Cardiac muscle cell (in vitro differentiated cells and primary cell): Measurements from ENCODE around the gene CPT1A. TPM values are rescaled to one million over a fixed set of nuclear protein-coding genes. Genes with fewer than 3 reads are reported as not detected.

Experiments used
- DNase-seq, 2 donors: peaks; one replicate each; pipeline versions ENCODE4 v3.0.0 to v3.0.0-alpha.2; 2010 to 2017; ENCODE audit warnings: low read depth in 1 of 2, low spot score in 1 of 2
- H3K27ac ChIP-seq: fragments of 200-600 bp; sonication (generic); 2 replicates; pipeline ENCODE4 v1.5.1; 2016
- H3K27me3 ChIP-seq: fragments of 200-600 bp; sonication (generic); 2 replicates; pipeline ENCODE4 v1.6.0; 2016; ENCODE audit warnings: control low read depth
- H3K36me3 ChIP-seq: fragments of 200-600 bp; sonication (generic); 2 replicates; pipeline ENCODE4 v1.5.1; 2016; ENCODE audit warnings: control low read depth
- H3K4me1 ChIP-seq: fragments of 200-600 bp; sonication (generic); 2 replicates; pipeline ENCODE4 v1.8.1; 2017; ENCODE audit warnings: low read depth, mild to moderate bottlenecking, mixed run types
- H3K4me3 ChIP-seq: fragments of 200-600 bp; sonication (generic); 2 replicates; pipeline ENCODE4 v1.5.1; 2016; ENCODE audit warnings: mild to moderate bottlenecking
- H3K9me3 ChIP-seq: fragments of 200-600 bp; sonication (generic); 2 replicates; pipeline ENCODE4 v1.5.1; 2017; ENCODE audit warnings: low read depth, mild to moderate bottlenecking, control low read depth
- CTCF ChIP-seq: IDR thresholded peaks from 2 replicates; pipeline ENCODE4 v1.5.1; 2012; ENCODE audit warnings: low read depth, mild to moderate bottlenecking, low read length
- polyA plus RNA-seq: library from polyadenylated mRNA; unstranded; fragments of >200 nt; fragmentation: Nextera tagmentation; extraction: Ambion mirVana; gene quantifications from 2 replicates; pipeline ENCODE4 v1.2.1, GENCODE V29; 2016
- total RNA-seq: library from RNA; depleted of rRNA; stranded (reverse); fragments of >200 nt; gene quantifications from 2 replicates; pipeline ENCODE4 v1.2.3, GENCODE V29; 2016

Gene CPT1A
- total and polyA plus RNA-seq, 2 experiments from 2014 or later: 2.1 to 7.4 TPM

GRCh38 chr11:68743539-68743938 lies 98.2 kb downstream of the CPT1A start:
- no peak for DNase-seq
- Histone ChIP-seq H3K4me1 (no peaks in the 10 kb centered on the region), H3K27ac (no peak overlapping the region), H3K9me3 (no peaks in the 10 kb centered on the region), H3K27me3 (no peaks in the 10 kb centered on the region), H3K36me3 (no peaks in the 10 kb centered on the region), H3K4me3 (no peak overlapping the region)
- no peak for TF ChIP-seq CTCF

- no peak for DNase-seq
- Histone ChIP-seq H3K4me1 (no peaks in the 10 kb centered on the region), H3K4me3 (no peak overlapping the region), H3K27ac (no peak overlapping the region), H3K9me3 (no peaks in the 10 kb centered on the region), H3K27me3 (no peaks in the 10 kb centered on the region), H3K36me3 (no peaks in the 10 kb centered on the region)
- no peak for TF ChIP-seq CTCF
Observed at GRCh38 chr11:68741463-68741862, 100.3 kb downstream of the CPT1A start.

DNA sequence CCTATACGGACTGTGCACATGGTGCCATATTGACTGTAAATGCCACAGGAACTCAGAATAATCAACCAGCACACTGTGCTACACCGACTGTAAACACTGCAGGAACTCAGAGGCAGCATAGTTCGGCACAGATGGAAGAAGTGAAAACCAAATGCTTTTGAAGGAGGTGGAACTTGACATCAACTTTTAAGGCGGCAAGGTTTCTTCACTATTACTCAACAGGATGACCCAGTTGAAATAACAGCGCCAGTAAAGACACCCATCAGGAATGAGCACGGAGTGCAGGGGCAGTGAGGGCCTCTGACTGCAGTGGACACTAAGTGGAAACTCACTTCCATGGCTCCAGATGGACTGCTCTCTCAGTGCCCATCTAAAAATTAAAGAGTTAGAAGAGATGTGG lies 106.1 kb downstream of the CPT1A start:
- no peaks in the 10 kb centered on the region for H3K36me3 ChIP-seq
- H3K27me3 ChIP-seq: no peaks in the 10 kb centered on the region
- no peaks in the 10 kb centered on the region for H3K9me3 ChIP-seq
- TF ChIP-seq CTCF: no peak
- no peaks in the 10 kb centered on the region for H3K4me1 ChIP-seq
- no peak for DNase-seq
- H3K27ac ChIP-seq: no peak overlapping the region
- H3K4me3 ChIP-seq: no peak overlapping the region

DNA sequence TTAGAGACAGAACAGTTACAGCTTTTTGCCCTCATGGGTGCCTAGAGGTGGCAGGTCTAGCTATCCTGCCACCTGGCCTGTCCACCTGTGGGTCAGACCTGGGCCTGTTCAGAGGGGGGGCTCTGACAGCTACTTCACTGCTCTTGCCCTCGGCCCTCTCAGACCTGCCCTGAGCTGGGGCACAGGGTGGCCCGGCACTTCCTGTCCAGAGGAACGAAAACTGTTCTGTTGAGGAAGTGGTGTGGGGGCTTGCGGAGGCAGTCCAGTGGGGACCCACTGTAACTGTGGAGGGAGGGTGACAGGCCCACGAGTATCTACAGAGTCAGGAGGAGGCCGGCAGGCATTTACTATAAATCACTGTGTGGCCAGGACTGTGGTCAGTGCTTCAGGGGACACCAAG lies 106.6 kb downstream of the CPT1A start:
- DNase-seq: no peak
- H3K9me3 ChIP-seq: no peaks in the 10 kb centered on the region

DNA sequence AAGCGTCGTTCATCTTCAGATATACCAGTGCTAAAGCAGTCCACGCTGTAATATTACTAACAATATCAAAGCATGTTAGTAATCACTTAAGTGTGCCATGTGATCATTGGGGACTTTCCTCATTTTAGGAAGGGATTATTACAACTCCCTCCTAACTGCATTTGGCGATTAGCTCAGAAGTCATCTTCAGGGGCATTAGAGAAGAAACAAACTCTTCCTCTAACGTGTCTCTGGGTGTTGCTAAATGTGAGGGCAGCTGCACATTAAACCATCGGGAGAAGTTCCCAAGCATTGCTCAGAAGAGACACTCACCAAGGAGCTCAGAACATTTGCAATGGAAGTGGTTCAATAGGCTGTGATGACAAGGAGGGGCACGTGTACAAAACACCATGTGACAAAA lies 107.6 kb downstream of the CPT1A start:
- Histone ChIP-seq H3K27me3 (no peaks in the 10 kb centered on the region), H3K9me3 (no peaks in the 10 kb centered on the region), H3K27ac (no peak overlapping the region), H3K36me3 (no peaks in the 10 kb centered on the region), H3K4me1 (no peaks in the 10 kb centered on the region), H3K4me3 (no peak overlapping the region)
- no peak for DNase-seq
- no peak for TF ChIP-seq CTCF

More for the DNA sequence above, 106.6 kb downstream of the CPT1A start:
- Histone ChIP-seq H3K27ac (no peak overlapping the region), H3K4me1 (no peaks in the 10 kb centered on the region), H3K27me3 (no peaks in the 10 kb centered on the region), H3K4me3 (no peak overlapping the region), H3K36me3 (no peaks in the 10 kb centered on the region)
- TF ChIP-seq CTCF: no peak

DNA sequence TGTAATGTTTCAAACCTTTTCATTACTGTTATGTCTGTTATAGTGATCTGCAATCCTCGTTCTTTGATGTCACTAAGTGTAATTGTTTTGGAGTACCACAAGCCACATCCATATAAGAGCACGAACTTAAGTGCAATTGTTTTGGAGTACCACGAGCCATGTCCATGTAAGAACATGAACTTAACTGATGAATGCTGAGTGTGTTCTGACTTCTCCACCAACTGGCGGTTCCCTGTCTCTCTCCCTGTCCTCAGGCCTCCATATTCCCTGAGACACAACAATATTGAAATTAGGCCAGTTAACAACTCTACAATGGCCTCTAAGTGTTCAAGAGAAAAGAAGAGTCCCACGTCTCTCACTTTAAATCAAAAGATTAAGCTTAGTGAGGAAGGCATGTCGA lies 113.9 kb downstream of the CPT1A start:
- no peaks in the 10 kb centered on the region for H3K27me3 ChIP-seq
- no peaks in the 10 kb centered on the region for H3K36me3 ChIP-seq
- H3K4me1 ChIP-seq: no peaks in the 10 kb centered on the region
- H3K9me3 ChIP-seq: no peaks in the 10 kb centered on the region
- H3K4me3 ChIP-seq: no peak overlapping the region
- DNase-seq: no peak
- H3K27ac ChIP-seq: no peak overlapping the region
- TF ChIP-seq CTCF: no peak
